ENCODE measurements around the gene NPIPB8.
"Not testable (repeated sequence)": the region's sequence is repeated elsewhere in the genome, so short reads cannot be mapped to it uniquely, and the experiment has no call there.

Gene NPIPB8

GRCh38 chr16:28637765-28638164 is at the start of gene NPIPB8:
TSS of gene NPIPB8 (plus strand) at chr16:28638065. CDS start at chr16:28638361, 296 bp downstream.
- not testable (repeated sequence) for DNase-seq

- no peak for DNase-seq
Observed at GRCh38 chr16:28589069-28589468, 48.8 kb upstream of the NPIPB8 start.

GRCh38 chr16:28589930-28590329 is 47.9 kb upstream of the NPIPB8 start:
- DNase-seq, result no peak

GRCh38 chr16:28590384-28591340 is 47.2 kb upstream of the NPIPB8 start:
- DNase-seq, result no peak

- DNase-seq, result no peak
Observed at GRCh38 chr16:28591355-28591754, 46.5 kb upstream of the NPIPB8 start.

- DNase-seq, result no peak
Observed at GRCh38 chr16:28592511-28592910, 45.4 kb upstream of the NPIPB8 start.

- no peak for DNase-seq
Observed at GRCh38 chr16:28592979-28593553, 44.8 kb upstream of the NPIPB8 start.

GRCh38 chr16:28595451-28595850 is 42.4 kb upstream of the NPIPB8 start:
- DNase-seq, result not testable (repeated sequence)

- DNase-seq, result no peak
Observed at GRCh38 chr16:28596115-28596630, 41.7 kb upstream of the NPIPB8 start.

GRCh38 chr16:28596840-28597691 is 40.8 kb upstream of the NPIPB8 start, which contains the start of gene SULT1A2:
TSS of gene SULT1A2 (minus strand) at chr16:28597050. CDS start at chr16:28595930, 1,120 bp downstream.
- no peak for DNase-seq

- DNase-seq, result no peak
Observed at GRCh38 chr16:28597692-28598261, 40.1 kb upstream of the NPIPB8 start.

GRCh38 chr16:28599377-28600285 is 38.2 kb upstream of the NPIPB8 start:
- DNase-seq, result not testable (repeated sequence)

GRCh38 chr16:28600965-28601364 is 36.9 kb upstream of the NPIPB8 start:
- not testable (repeated sequence) for DNase-seq

GRCh38 chr16:28601589-28601988 is 36.3 kb upstream of the NPIPB8 start:
- DNase-seq, result not testable (repeated sequence)

GRCh38 chr16:28602062-28602461 is 35.8 kb upstream of the NPIPB8 start:
- not testable (repeated sequence) for DNase-seq

- DNase-seq, result no peak
Observed at GRCh38 chr16:28602529-28602928, 35.3 kb upstream of the NPIPB8 start.

GRCh38 chr16:28603381-28604185 is 34.3 kb upstream of the NPIPB8 start:
- DNase-seq, result no peak

- no peak for DNase-seq
Observed at GRCh38 chr16:28604186-28604565, 33.7 kb upstream of the NPIPB8 start.

GRCh38 chr16:28606291-28607115 is 31.4 kb upstream of the NPIPB8 start:
- DNase-seq, result no peak
